ENCODE measurements around the gene DPF3.

Gene DPF3

DNA sequence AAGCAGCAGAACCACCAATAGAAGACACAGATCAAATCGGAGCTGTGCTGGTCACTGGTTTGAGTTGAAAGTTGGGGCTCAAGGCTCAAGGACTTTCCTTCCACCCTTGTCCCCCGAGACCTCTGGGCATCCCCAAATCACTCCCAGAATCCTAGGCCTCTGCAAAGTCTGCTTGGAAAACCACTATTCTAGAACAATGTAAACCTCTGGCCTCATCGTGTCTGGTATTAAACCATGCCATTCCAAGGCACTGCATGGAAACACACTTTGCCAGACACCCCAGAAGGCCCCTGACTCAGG lies 288.0 kb downstream of the DPF3 start:
- Histone ChIP-seq H3K36me3 (ENCODE audit: control insufficient read depth, insufficient read depth, low read length) (no peaks in the 10 kb centered on the region), H3K4me3 (replicated peaks; ENCODE audit: low read depth, low read length) (no peak overlapping the region), H3K27me3 (replicated peaks; ENCODE audit: control insufficient read depth, insufficient read depth, low read length) (no peaks in the 10 kb centered on the region)
- TF ChIP-seq CTCF (IDR thresholded peaks at IDR 0.05; ENCODE audit: insufficient read depth, low read length, poor library complexity, severe bottlenecking): no peak
- no peak for DNase-seq (ENCODE audit: extremely low read depth, insufficient read length)

DNA sequence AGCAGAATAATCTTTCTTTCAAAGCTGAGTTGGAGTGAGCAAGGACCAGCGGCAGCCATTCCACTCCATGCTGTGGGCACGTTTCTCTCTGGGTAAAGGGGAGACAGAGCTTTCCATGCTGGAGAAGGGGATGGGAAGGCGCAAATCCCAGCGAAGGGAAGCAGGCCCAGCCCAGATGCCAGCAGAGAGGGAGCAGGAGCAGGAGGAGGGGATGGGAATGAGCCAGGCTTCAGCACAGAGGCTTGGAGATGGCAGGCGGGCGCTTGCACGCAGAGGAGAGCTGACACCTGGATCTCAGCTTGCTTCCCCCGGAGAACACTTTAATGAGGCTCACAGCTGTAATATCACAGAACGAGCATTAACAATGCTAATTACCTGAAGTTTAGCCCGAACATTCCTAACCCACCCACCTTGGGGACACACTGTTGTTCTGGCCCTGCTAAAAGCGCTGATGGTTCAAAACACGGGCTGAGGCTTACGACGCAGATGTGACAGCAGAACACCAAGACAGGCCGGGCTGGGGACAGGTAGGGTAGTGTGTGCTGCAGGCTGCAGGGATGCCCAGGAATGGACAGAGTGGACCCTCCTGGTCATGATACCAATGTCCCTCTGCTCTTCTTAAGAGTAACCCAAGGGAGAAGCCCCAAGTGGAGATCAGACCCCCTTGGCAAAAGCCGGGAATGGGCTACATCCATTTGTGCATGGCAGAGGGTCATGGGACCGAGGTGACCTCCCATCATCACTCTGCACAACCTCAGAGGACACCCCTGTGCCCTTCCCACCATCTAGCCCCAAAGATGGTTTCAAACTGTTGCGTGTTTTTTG lies 288.6 kb downstream of the DPF3 start:
- Histone ChIP-seq H3K4me3 (replicated peaks; ENCODE audit: low read depth, low read length) (no peak overlapping the region), H3K36me3 (ENCODE audit: control insufficient read depth, insufficient read depth, low read length) (no peaks in the 10 kb centered on the region), H3K27me3 (replicated peaks; ENCODE audit: control insufficient read depth, insufficient read depth, low read length) (no peaks in the 10 kb centered on the region)
- no peak for DNase-seq (ENCODE audit: extremely low read depth, insufficient read length)
- TF ChIP-seq CTCF (IDR thresholded peaks at IDR 0.05; ENCODE audit: insufficient read depth, low read length, poor library complexity, severe bottlenecking): no peak

- Histone ChIP-seq H3K36me3 (ENCODE audit: control insufficient read depth, insufficient read depth, low read length) (no peaks in the 10 kb centered on the region), H3K4me3 (replicated peaks; ENCODE audit: low read depth, low read length) (no peak overlapping the region), H3K27me3 (replicated peaks; ENCODE audit: control insufficient read depth, insufficient read depth, low read length) (no peaks in the 10 kb centered on the region)
- DNase-seq (ENCODE audit: extremely low read depth, insufficient read length): no peak
- TF ChIP-seq CTCF (IDR thresholded peaks at IDR 0.05; ENCODE audit: insufficient read depth, low read length, poor library complexity, severe bottlenecking): no peak
Measured at GRCh38 chr14:72604133-72604532, 289.8 kb downstream of the DPF3 start.

DNA sequence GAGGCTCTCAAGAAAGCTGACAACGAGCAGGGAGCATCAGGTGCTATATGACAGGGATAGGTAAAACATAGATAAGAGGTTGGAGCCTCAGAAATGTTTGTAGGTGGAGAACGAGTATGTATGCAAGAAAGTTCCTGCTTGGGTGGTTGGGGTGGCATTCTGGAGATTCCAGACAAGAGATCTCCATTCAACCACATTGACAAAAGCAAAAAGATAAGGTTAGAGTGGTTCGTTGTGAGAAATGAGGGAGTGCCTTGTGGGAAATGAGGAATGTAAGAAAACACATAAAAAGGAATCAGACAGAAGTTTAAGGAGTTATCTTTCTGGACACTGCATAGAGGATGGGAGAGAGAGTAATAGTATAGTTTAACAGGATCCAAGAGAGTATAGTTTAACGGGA lies 290.3 kb downstream of the DPF3 start:
- Histone ChIP-seq H3K4me3 (replicated peaks; ENCODE audit: low read depth, low read length) (no peak overlapping the region), H3K36me3 (ENCODE audit: control insufficient read depth, insufficient read depth, low read length) (no peaks in the 10 kb centered on the region), H3K27me3 (replicated peaks; ENCODE audit: control insufficient read depth, insufficient read depth, low read length) (no peaks in the 10 kb centered on the region)
- no peak for TF ChIP-seq CTCF (IDR thresholded peaks at IDR 0.05; ENCODE audit: insufficient read depth, low read length, poor library complexity, severe bottlenecking)
- no peak for DNase-seq (ENCODE audit: extremely low read depth, insufficient read length)

DNA sequence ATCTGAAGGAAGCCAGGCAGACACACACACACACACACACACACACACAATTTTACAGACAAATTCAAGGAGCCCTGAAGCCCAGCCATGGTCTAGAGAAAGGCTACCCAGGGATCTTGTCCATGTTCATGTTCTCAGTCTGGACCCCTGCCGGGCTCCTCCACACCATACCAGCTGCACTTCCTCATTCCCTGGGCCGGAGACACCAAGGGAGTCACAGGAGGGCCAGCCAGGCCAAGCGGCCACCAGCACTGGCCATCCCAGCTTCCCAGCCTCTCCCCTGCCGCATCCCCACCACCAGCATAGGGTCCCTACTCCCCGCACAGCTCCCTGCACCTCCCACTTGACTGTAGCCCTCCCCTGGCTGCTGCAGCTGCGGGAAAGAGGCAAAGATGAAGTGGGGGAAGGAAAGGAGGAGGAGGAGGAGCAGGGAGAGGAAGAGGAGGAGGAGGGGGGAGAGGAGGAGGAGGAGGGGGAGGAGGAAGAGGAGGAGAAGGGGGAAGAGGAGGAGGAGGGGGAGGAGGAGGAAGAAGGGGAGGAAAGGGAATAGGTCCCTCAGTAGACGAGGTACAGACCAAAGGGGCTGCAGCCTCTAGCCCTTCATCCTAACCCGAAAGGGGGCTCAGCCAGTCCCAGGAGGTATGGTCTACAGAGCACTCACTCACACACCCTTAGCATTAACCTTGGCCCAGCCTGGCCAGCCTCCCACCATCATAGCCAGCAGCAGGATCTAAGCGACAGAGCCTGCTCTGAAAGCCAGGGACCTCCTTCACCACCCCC lies 293.2 kb downstream of the DPF3 start:
- H3K27me3 ChIP-seq (replicated peaks; ENCODE audit: control insufficient read depth, insufficient read depth, low read length): no peaks in the 10 kb centered on the region
- no peak for DNase-seq (ENCODE audit: extremely low read depth, insufficient read length)
- TF ChIP-seq CTCF (IDR thresholded peaks at IDR 0.05; ENCODE audit: insufficient read depth, low read length, poor library complexity, severe bottlenecking): no peak
- H3K4me3 ChIP-seq (replicated peaks; ENCODE audit: low read depth, low read length): no peak overlapping the region
- no peaks in the 10 kb centered on the region for H3K36me3 ChIP-seq (ENCODE audit: control insufficient read depth, insufficient read depth, low read length)
